Measurements from ENCODE around the gene XBP1. TPM values are rescaled to one million over a fixed set of nuclear protein-coding genes. Genes with fewer than 3 reads are reported as not detected.

The XBP1 gene
- total and polyA plus RNA-seq, 2 donors (not counting 3 experiments of a cell fraction or from before 2014, with no cell fraction given) = 90.4 to 102 TPM

- CTCF ChIA-PET = interaction anchor here (0.6 to 1.9 kb wide), 5 partner anchors 20 to 202 kb away, joined by 3 to 7 read pairs (median 3); no protein-coding TSS in a partner anchor
- TF ChIP-seq JUN (IDR thresholded peaks at IDR 0.05; ENCODE audit: borderline replicate concordance, insufficient read depth, insufficient read length, low read depth) (no peak), GATA2 (IDR thresholded peaks at IDR 0.05; ENCODE audit: insufficient read depth, insufficient read length, low read depth, low read length) (no peak), MYC (IDR thresholded peaks at IDR 0.05; ENCODE audit: low read depth, low read length) (no peak), EZH2 (IDR thresholded peaks at IDR 0.05; ENCODE audit: borderline replicate concordance, low read depth, low read length, severe bottlenecking) (no peak), FOS (IDR thresholded peaks at IDR 0.05; ENCODE audit: borderline replicate concordance, insufficient read depth, low read length) (no peak), POLR2A (IDR thresholded peaks at IDR 0.05; ENCODE audit: low read depth, low read length) (no peak), CTCF (IDR thresholded peaks at IDR 0.05; ENCODE audit: extremely low read depth in 1 of 2, insufficient read depth in 1 of 2, low read depth in 1 of 2, low read length in 2 of 2) (no peak), POLR2AphosphoS5 (IDR thresholded peaks at IDR 0.05; ENCODE audit: insufficient read depth, low read depth, low read length) (no peak), MAX (IDR thresholded peaks at IDR 0.05; ENCODE audit: insufficient read depth, insufficient read length) (no peak)
- H3K9me1 ChIP-seq (replicated peaks; ENCODE audit: control insufficient read depth, extremely low read depth, insufficient read depth, low read length) = no peaks in the 10 kb centered on the region
- H3K27me3 ChIP-seq (ENCODE audit: control insufficient read depth in 2 of 2, insufficient read depth in 2 of 2, low read length in 2 of 2) = no peaks in the 10 kb centered on the region
- no peak for FAIRE-seq
- H2AFZ ChIP-seq (ENCODE audit: low read depth, low read length) = no peak overlapping the region
- no peak overlapping the region for H3K4me3 ChIP-seq (replicated peaks in 1 of 3; ENCODE audit: insufficient read depth in 1 of 3, low read depth in 1 of 3, low read length in 3 of 3)
- BruUV-seq (replicated peaks) = no TSS peak
- peaks cover 26% of the 10 kb centered on the region for H3K4me1 ChIP-seq (ENCODE audit: control insufficient read depth, extremely low read depth, insufficient read depth, low read length)
- no peak overlapping the region for H3K9ac ChIP-seq (replicated peaks; ENCODE audit: extremely low read depth, insufficient read depth, low read length)
- peaks cover 40% of the 10 kb centered on the region for H3K79me2 ChIP-seq (ENCODE audit: control insufficient read depth, insufficient read depth, low read length)
- dilution Hi-C loops (cut with MboI; ENCODE audit: extremely low pct_ligation_motif_present, low sequenced_read_pairs) (no loop called here), intact Hi-C loops (cut with micrococcal nuclease) (no loop called here)
- H3K4me2 ChIP-seq (ENCODE audit: insufficient read depth, low read length) = no peak overlapping the region
- no peaks in the 10 kb centered on the region for H3K9me3 ChIP-seq (replicated peaks; ENCODE audit: control insufficient read depth, insufficient read depth, low read length)
- H4K20me1 ChIP-seq (replicated peaks; ENCODE audit: control insufficient read depth, extremely low read depth, insufficient read depth, low read length) = peaks cover 2% of the 10 kb centered on the region
- H3K27ac ChIP-seq (ENCODE audit: insufficient read depth, low read depth, low read length) = no peak overlapping the region
- no peaks in the 10 kb centered on the region for H3K36me3 ChIP-seq (ENCODE audit: control insufficient read depth in 2 of 2, extremely low read depth in 1 of 2, insufficient read depth in 2 of 2, low read length in 2 of 2)
- POLR2A ChIA-PET = no interaction called here
- DNase-seq (ENCODE audit: low read depth, low spot score) = no peak
These were observed 2.3 kb upstream of the XBP1 start for GRCh38 chr22:28802595-28803123.

Measured in endothelial cell of umbilical vein (primary cell).